SK-N-SH (cell line): Measurements from ENCODE around the gene REXO2. TPM values are rescaled to one million over a fixed set of nuclear protein-coding genes. Genes with fewer than 3 reads are reported as not detected.

Source experiments
- CTCF ChIA-PET: fragments of 300-600, 350-600 bp; formaldehyde crosslinking; extraction: SDS; loops from one replicate; lab custom pipeline; 2021; lab: Yijun Ruan, JAX
- POLR2A ChIA-PET: fragments of 350-600 bp; sonication (Branson Sonifier 250); formaldehyde crosslinking; extraction: SDS; loops from one replicate; lab custom pipeline; 2020; ENCODE audit warnings: antibody characterized with exemption, inconsistent platforms; lab: Yijun Ruan, JAX
- DNase-seq: peaks from one replicate; pipeline ENCODE4 v3.0.0; 2012
- H2AFZ ChIP-seq: fragments of 200-600 bp; sonication (generic); 2 replicates; pipeline ENCODE4 v1.8.1; 2016; ENCODE audit warnings: antibody characterized with exemption, mild to moderate bottlenecking, low read depth
- H3F3A ChIP-seq: fragments of 200-600 bp; sonication (generic); replicated peaks from 2 replicates; pipeline ENCODE3; 2016; ENCODE audit warnings: antibody characterized with exemption, mild to moderate bottlenecking; ENCODE audit not compliant: insufficient read depth
- H3K27ac ChIP-seq, 2 experiments: fragments of 200-500 bp in 1 of 2; fragments of 200-600 bp in 1 of 2; sonication (Bioruptor generic) in 1 of 2; sonication (generic), shearing (Covaris generic) in 1 of 2; 2 replicates each; pipeline versions ENCODE4 v1.5.1 to v1.6.1; 2014 to 2016; ENCODE audit warnings: low read depth in 2 of 2, inconsistent platforms in 1 of 2, low read length in 1 of 2, mild to moderate bottlenecking in 1 of 2, mixed read lengths in 1 of 2
- H3K27me3 ChIP-seq: fragments of 200-600 bp; sonication (generic), shearing (Covaris generic); 2 replicates; pipeline ENCODE4 v1.6.1; 2016; ENCODE audit warnings: mixed run types; ENCODE audit not compliant: insufficient read depth
- H3K36me3 ChIP-seq, 2 experiments: fragments of 200-500 bp in 1 of 2; fragments of 200-600 bp in 1 of 2; sonication (Bioruptor generic) in 1 of 2; sonication (generic) in 1 of 2; replicated peaks in 1 of 2; 2 replicates each; pipeline versions ENCODE3 to v1.5.1; 2014 to 2016; ENCODE audit warnings: low read length in 1 of 2, mild to moderate bottlenecking in 1 of 2; ENCODE audit not compliant: insufficient read depth in 2 of 2, control insufficient read depth in 1 of 2
- H3K4me1 ChIP-seq, 2 experiments: fragments of 200-500 bp in 1 of 2; fragments of 200-600 bp in 1 of 2; sonication (Bioruptor generic) in 1 of 2; sonication (generic), shearing (Covaris generic) in 1 of 2; 2 replicates each; pipeline versions ENCODE4 v1.5.1 to v1.6.1; 2014 to 2016; ENCODE audit warnings: low read depth in 1 of 2, low read length in 1 of 2, mixed run types in 1 of 2; ENCODE audit not compliant: insufficient read depth in 2 of 2, control insufficient read depth in 1 of 2
- H3K4me2 ChIP-seq: fragments of 200-600 bp; sonication (generic), shearing (Covaris generic); 2 replicates; pipeline ENCODE4 v1.6.1; 2017; ENCODE audit warnings: mixed run types
- H3K4me3 ChIP-seq, 2 experiments: fragments of 200-500 bp in 1 of 2; fragments of 200-600 bp in 1 of 2; sonication (Bioruptor generic) in 1 of 2; sonication (generic), shearing (Covaris generic) in 1 of 2; 2 replicates each; pipeline versions ENCODE4 v1.5.1 to v1.8.1; 2014 to 2016; ENCODE audit warnings: low read depth in 2 of 2, inconsistent platforms in 1 of 2, low read length in 1 of 2, mild to moderate bottlenecking in 1 of 2, mixed read lengths in 1 of 2, moderate library complexity in 1 of 2
- H3K79me2 ChIP-seq: fragments of 200-600 bp; sonication (generic); 2 replicates; pipeline ENCODE4 v1.8.1; 2017; ENCODE audit warnings: mild to moderate bottlenecking; ENCODE audit not compliant: insufficient read depth
- H3K9ac ChIP-seq: fragments of 200-600 bp; sonication (generic); 2 replicates; pipeline ENCODE4 v1.6.1; 2017; ENCODE audit warnings: mixed run types
- H3K9me2 ChIP-seq: fragments of 200-600 bp; sonication (generic); 2 replicates; pipeline ENCODE4 v1.6.1; 2017; ENCODE audit warnings: mixed run types
- H3K9me3 ChIP-seq: fragments of 200-600 bp; sonication (generic); 2 replicates; pipeline ENCODE4 v1.6.1; 2017; ENCODE audit warnings: mixed run types, mild to moderate bottlenecking, moderate library complexity
- H4K20me1 ChIP-seq: fragments of 200-600 bp; sonication (generic); 2 replicates; pipeline ENCODE4 v1.6.1; 2017; ENCODE audit warnings: mild to moderate bottlenecking, mixed run types; ENCODE audit not compliant: insufficient read depth
- EP300 ChIP-seq, 2 experiments: IDR thresholded peaks; 2 replicates each; pipeline versions ENCODE4 v1.4.0 to v1.6.1; 2012; ENCODE audit warnings: borderline replicate concordance in 1 of 2, low read depth in 1 of 2, low read length in 1 of 2
- GATA2 ChIP-seq: sonication (generic); formaldehyde crosslinking; IDR thresholded peaks from 2 replicates; pipeline ENCODE4 v1.5.0; 2020; ENCODE audit warnings: mild to moderate bottlenecking, missing genetic modification reagents
- NRF1 ChIP-seq: IDR thresholded peaks from 2 replicates; pipeline ENCODE4 v1.6.1; 2012; ENCODE audit warnings: low read depth, mild to moderate bottlenecking, low read length
- PBX3 ChIP-seq: IDR thresholded peaks from 2 replicates; pipeline ENCODE4; 2012
- POLR2AphosphoS5 ChIP-seq: IDR thresholded peaks from 2 replicates; pipeline ENCODE4 v1.6.1; 2012; ENCODE audit warnings: low read depth, low read length
- RCOR1 ChIP-seq: fragments of 150-350 bp; IDR thresholded peaks from 2 replicates; pipeline ENCODE4 v1.6.1; 2017; ENCODE audit warnings: antibody characterized with exemption, low read length
- RXRA ChIP-seq: IDR thresholded peaks from 2 replicates; pipeline ENCODE4 v1.4.0; 2012; ENCODE audit warnings: low read depth, mild to moderate bottlenecking, borderline replicate concordance
- TCF12 ChIP-seq: IDR thresholded peaks from 2 replicates; pipeline ENCODE4 v1.4.0; 2012
- WGBS: methylation state at CpG from one replicate; pipeline ENCODE4 v1.1.6; 2017; ENCODE audit warnings: low lambda C conversion rate; 5-methylcytosine and 5-hydroxymethylcytosine counted together
- polyA plus RNA-seq, 3 experiments: library from polyadenylated mRNA; depleted of rRNA; stranded (reverse); fragments of >200 nt; gene quantifications; 2 replicates each; pipeline ENCODE4 v1.2.3, GENCODE V29; 2012
- TF ChIP-seq, protein P1 (sequence below): IDR thresholded peaks from 2 replicates; pipeline ENCODE4 v1.6.1; 2012; ENCODE audit warnings: mild to moderate bottlenecking, low read depth, low read length, moderate library complexity
- TF ChIP-seq, protein P2 (sequence below): fragments of 150-350 bp; IDR thresholded peaks from 2 replicates; pipeline ENCODE4 v1.6.1; 2017; ENCODE audit warnings: antibody characterized with exemption, low read length, low read depth, borderline replicate concordance

Gene REXO2
- polyA plus RNA-seq, 1 of the 3 experiments (the other 2 are of a cell fraction) = 419 TPM

DNA sequence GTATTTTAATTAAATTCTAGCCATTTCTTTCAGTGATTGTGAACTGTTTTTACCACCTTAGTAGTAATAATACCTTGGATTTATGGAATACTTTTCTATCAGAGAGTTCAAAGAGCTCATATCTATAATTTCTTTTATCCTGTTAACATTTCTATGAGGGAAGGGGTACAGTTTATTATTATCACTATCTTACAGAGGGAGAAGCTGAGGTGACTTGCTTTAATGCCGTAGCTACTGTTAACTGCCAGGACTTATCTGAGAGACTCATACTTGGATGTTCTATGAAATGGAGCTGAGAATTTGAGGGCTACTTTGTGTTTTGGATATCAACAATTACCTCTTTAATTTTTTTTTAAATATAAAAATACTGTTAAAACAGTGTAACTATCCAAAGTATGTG lies 3.3 kb downstream of the REXO2 start (continued):
- no peak for TF ChIP-seq GATA2
- no peak for TF ChIP-seq RCOR1
- TF ChIP-seq POLR2AphosphoS5 = no peak
- no peak for TF ChIP-seq RXRA
- TF ChIP-seq TCF12 = no peak
- TF ChIP-seq NRF1 = no peak
- TF ChIP-seq EP300 (IDR thresholded peaks at IDR 0.05; ENCODE audit: borderline replicate concordance in 1 of 2, low read depth in 1 of 2, low read length in 1 of 2) = no peak
- TF ChIP-seq PBX3 = no peak
- TF ChIP-seq, all 33 proteins: peak for 0

DNA sequence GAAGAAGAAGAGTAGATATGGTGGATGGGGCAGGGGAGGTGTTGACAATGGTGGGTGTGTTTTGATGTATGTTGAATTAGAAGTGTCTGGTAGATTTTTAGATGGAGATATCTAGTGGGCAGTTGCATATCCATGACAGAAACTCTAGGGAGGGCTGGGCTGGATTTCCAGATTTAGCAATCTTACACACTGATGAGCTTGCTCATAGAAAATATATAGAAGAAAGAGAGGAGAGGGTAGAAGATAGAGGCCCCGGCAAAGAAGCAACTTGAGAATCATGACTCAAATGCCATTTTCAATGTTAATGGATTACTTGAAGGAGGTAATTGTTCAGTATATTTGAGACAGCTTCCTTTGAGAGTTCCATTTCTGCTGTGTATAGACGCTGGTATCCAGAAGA lies 8.2 kb downstream of the REXO2 start:
- no peak for TF ChIP-seq GATA2
- TF ChIP-seq, protein P1, sequence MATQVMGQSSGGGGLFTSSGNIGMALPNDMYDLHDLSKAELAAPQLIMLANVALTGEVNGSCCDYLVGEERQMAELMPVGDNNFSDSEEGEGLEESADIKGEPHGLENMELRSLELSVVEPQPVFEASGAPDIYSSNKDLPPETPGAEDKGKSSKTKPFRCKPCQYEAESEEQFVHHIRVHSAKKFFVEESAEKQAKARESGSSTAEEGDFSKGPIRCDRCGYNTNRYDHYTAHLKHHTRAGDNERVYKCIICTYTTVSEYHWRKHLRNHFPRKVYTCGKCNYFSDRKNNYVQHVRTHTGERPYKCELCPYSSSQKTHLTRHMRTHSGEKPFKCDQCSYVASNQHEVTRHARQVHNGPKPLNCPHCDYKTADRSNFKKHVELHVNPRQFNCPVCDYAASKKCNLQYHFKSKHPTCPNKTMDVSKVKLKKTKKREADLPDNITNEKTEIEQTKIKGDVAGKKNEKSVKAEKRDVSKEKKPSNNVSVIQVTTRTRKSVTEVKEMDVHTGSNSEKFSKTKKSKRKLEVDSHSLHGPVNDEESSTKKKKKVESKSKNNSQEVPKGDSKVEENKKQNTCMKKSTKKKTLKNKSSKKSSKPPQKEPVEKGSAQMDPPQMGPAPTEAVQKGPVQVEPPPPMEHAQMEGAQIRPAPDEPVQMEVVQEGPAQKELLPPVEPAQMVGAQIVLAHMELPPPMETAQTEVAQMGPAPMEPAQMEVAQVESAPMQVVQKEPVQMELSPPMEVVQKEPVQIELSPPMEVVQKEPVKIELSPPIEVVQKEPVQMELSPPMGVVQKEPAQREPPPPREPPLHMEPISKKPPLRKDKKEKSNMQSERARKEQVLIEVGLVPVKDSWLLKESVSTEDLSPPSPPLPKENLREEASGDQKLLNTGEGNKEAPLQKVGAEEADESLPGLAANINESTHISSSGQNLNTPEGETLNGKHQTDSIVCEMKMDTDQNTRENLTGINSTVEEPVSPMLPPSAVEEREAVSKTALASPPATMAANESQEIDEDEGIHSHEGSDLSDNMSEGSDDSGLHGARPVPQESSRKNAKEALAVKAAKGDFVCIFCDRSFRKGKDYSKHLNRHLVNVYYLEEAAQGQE = no peak
- TF ChIP-seq, protein P2, sequence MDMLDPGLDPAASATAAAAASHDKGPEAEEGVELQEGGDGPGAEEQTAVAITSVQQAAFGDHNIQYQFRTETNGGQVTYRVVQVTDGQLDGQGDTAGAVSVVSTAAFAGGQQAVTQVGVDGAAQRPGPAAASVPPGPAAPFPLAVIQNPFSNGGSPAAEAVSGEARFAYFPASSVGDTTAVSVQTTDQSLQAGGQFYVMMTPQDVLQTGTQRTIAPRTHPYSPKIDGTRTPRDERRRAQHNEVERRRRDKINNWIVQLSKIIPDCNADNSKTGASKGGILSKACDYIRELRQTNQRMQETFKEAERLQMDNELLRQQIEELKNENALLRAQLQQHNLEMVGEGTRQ = no peak
- Histone ChIP-seq H3K9me2 (no peaks in the 10 kb centered on the region), H4K20me1 (peaks cover 7% of the 10 kb centered on the region; the same call in 1 of the 2 replicates), H2AFZ (no peak overlapping the region), H3K27me3 (no peaks in the 10 kb centered on the region), H3K9ac (no peak overlapping the region), H3K27ac (no peak overlapping the region), H3K4me1 (0 out of 4 replicates have a peak, but pooled peaks cover 0 to 5% of the 10 kb centered on the region in 2 experiments), H3K9me3 (no peaks in the 10 kb centered on the region), H3K36me3 (peaks cover 60 to 73% of the 10 kb centered on the region in 2 experiments), H3K4me3 (no peak overlapping the region), H3F3A (no peaks in the 10 kb centered on the region), H3K4me2 (no peak overlapping the region), H3K79me2 (peaks cover 67% of the 10 kb centered on the region)
- POLR2A ChIA-PET = no interaction called here
- CTCF ChIA-PET = interaction anchor here (1.2 kb wide), 1 partner anchor 107 kb away, joined by 4 read pairs; no protein-coding TSS in a partner anchor
- DNase-seq = no peak
- 93% methylated on average over 2 of the region's 2 CpGs for WGBS
